ENCODE results near the gene TMEM271.
"Not testable (repeated sequence)": the region's sequence is repeated elsewhere in the genome, so short reads cannot be mapped to it uniquely, and the experiment has no call there.

TMEM271 gene

GRCh38 chr4:609400-610050 lies 33.4 kb upstream of the TMEM271 start:
- no peak for DNase-seq (ENCODE audit: low read depth)

GRCh38 chr4:608236-608635 lies 32.1 kb upstream of the TMEM271 start:
- no peak for DNase-seq (ENCODE audit: low read depth)

- no peak for DNase-seq (ENCODE audit: low read depth)
These were observed 29.8 kb upstream of the TMEM271 start for GRCh38 chr4:605702-606425.

- DNase-seq (ENCODE audit: low read depth): no peak
These were observed 28.0 kb upstream of the TMEM271 start for GRCh38 chr4:604131-604530.

- peak; percentile 24 for DNase-seq (ENCODE audit: low read depth)
These were observed 26.5 kb upstream of the TMEM271 start for GRCh38 chr4:602559-602942.

GRCh38 chr4:601612-602558 lies 25.8 kb upstream of the TMEM271 start:
- DNase-seq (ENCODE audit: low read depth): no peak

GRCh38 chr4:600850-601515 lies 24.9 kb upstream of the TMEM271 start:
- no peak for DNase-seq (ENCODE audit: low read depth)

- DNase-seq (ENCODE audit: low read depth): no peak
These were observed 24.1 kb upstream of the TMEM271 start for GRCh38 chr4:600166-600565.

- no peak for DNase-seq (ENCODE audit: low read depth)
These were observed 22.8 kb upstream of the TMEM271 start for GRCh38 chr4:598925-599324.

GRCh38 chr4:592825-593520 lies 16.9 kb upstream of the TMEM271 start:
- DNase-seq (ENCODE audit: low read depth): no peak

GRCh38 chr4:592178-592577 lies 16.1 kb upstream of the TMEM271 start:
- DNase-seq (ENCODE audit: low read depth): not testable (repeated sequence)

- DNase-seq (ENCODE audit: low read depth): no peak
These were observed 14.3 kb upstream of the TMEM271 start for GRCh38 chr4:590313-590841.

GRCh38 chr4:589219-589963 lies 13.3 kb upstream of the TMEM271 start:
- DNase-seq (ENCODE audit: low read depth): no peak

GRCh38 chr4:588351-588849 lies 12.3 kb upstream of the TMEM271 start:
- no peak for DNase-seq (ENCODE audit: low read depth)

GRCh38 chr4:587671-588350 lies 11.7 kb upstream of the TMEM271 start:
- no peak for DNase-seq (ENCODE audit: low read depth)

- DNase-seq (ENCODE audit: low read depth): no peak
These were observed 7.7 kb upstream of the TMEM271 start for GRCh38 chr4:583820-584219.

GRCh38 chr4:581753-582361 lies 5.8 kb upstream of the TMEM271 start:
- no peak for DNase-seq (ENCODE audit: low read depth)

- DNase-seq (ENCODE audit: low read depth): no peak
These were observed 5.1 kb upstream of the TMEM271 start for GRCh38 chr4:581181-581580.

- no peak for DNase-seq (ENCODE audit: low read depth)
These were observed 3.6 kb upstream of the TMEM271 start for GRCh38 chr4:579543-580175.
